Measurements from ENCODE around the gene SDCBP2. TPM values are rescaled to one million over a fixed set of nuclear protein-coding genes. Genes with fewer than 3 reads are reported as not detected.

Gene SDCBP2
- total and polyA plus RNA-seq, 4 donors = 1.9 to 6.1 (median 4.7) TPM

DNA sequence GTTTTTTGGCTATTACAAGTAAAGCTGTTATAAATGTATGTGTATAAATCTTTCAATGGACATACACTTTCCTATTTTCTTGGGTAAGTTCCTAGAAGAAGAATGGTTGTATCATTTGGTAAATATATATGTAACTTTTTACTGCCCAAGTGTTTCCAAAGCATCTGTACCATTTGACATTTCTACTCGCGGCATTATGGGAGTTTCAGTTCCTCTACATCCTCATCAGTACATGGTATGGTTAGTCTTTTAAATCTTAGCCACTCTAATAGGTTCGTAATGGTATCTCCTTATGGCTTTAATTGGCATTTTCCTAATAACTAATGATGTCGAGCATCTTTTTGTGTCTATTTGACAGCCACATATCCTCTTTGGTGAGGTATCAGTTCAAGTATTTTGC, 49.9 kb downstream of the SDCBP2 start:
- no peaks in the 10 kb centered on the region for H3K36me3 ChIP-seq (ENCODE audit: control insufficient read depth in 4 of 4, insufficient read depth in 3 of 4, low read depth in 1 of 4, low read length in 3 of 4)
- no peak overlapping the region for H3K9ac ChIP-seq (ENCODE audit: low read depth in 1 of 2, low read length in 2 of 2)
- H3K9me3 ChIP-seq (ENCODE audit: control insufficient read depth in 4 of 4, low read length in 3 of 4) = no peaks in the 10 kb centered on the region
- no peak for DNase-seq (ENCODE audit: low spot score)
- H3K27me3 ChIP-seq (ENCODE audit: control insufficient read depth in 4 of 4, insufficient read depth in 4 of 4, low read length in 3 of 4) = no peaks in the 10 kb centered on the region
- WGBS = 89% methylated on average over 4 of the region's 4 CpGs
- TF ChIP-seq, protein P1, sequence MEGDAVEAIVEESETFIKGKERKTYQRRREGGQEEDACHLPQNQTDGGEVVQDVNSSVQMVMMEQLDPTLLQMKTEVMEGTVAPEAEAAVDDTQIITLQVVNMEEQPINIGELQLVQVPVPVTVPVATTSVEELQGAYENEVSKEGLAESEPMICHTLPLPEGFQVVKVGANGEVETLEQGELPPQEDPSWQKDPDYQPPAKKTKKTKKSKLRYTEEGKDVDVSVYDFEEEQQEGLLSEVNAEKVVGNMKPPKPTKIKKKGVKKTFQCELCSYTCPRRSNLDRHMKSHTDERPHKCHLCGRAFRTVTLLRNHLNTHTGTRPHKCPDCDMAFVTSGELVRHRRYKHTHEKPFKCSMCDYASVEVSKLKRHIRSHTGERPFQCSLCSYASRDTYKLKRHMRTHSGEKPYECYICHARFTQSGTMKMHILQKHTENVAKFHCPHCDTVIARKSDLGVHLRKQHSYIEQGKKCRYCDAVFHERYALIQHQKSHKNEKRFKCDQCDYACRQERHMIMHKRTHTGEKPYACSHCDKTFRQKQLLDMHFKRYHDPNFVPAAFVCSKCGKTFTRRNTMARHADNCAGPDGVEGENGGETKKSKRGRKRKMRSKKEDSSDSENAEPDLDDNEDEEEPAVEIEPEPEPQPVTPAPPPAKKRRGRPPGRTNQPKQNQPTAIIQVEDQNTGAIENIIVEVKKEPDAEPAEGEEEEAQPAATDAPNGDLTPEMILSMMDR (IDR thresholded peaks at IDR 0.05; ENCODE audit: low read depth, low read length, missing input control) = no peak
- H3K27ac ChIP-seq (ENCODE audit: low read depth in 1 of 2, low read length in 2 of 2) = no peak overlapping the region
- H3K4me1 ChIP-seq (ENCODE audit: control insufficient read depth in 4 of 4, insufficient read depth in 4 of 4, low read length in 3 of 4) = peaks cover 0 to 6% (median 2%) of the 10 kb centered on the region in 4 donors
- no peak overlapping the region for H3K4me3 ChIP-seq (ENCODE audit: low read depth in 1 of 3, low read length in 3 of 3)

DNA sequence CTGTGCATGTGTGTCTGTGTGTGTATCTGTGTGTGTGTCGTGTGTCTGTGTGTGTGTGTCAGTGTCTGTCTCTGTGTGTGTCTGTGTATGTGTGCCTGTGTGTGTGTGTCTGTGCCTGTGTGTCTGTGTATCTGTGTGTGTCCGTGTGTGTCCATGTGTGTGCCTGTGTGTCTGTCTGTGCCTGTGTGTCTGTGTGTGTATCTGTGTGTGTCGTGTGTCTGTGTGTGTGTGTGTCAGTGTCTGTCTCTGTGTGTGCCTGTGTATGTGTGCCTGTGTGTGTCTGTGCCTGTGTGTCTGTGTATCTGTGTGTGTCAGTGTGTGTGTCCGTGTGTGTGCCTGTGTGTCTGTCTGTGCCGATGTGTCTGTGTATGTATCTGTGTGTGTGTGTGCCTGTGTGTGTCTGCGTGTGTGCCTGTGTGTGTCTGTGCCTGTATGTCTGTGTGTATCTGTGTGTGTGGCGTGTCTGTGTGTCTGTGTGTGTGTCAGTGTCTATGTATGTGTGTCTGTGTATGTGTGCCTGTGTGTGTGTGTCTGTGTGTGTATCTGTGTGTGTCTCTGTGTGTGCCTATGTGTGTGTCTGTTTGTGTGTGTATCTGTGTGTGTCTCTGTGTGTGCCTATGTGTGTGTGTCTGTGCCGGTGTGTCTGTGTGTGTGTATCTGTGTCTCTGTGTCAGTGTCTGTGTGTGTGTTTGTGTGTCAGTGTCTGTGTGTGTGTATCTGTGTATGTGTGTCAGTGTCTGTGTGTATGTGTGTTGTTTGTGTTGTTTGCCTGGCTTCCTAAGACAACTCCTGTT, 51.2 kb downstream of the SDCBP2 start:
- Histone ChIP-seq H3K27me3 (ENCODE audit: control insufficient read depth in 4 of 4, insufficient read depth in 4 of 4, low read length in 3 of 4) (no peaks in the 10 kb centered on the region), H3K36me3 (ENCODE audit: control insufficient read depth in 4 of 4, insufficient read depth in 3 of 4, low read depth in 1 of 4, low read length in 3 of 4) (no peaks in the 10 kb centered on the region), H3K4me1 (ENCODE audit: control insufficient read depth in 4 of 4, insufficient read depth in 4 of 4, low read length in 3 of 4) (peaks cover 0 to 6% (median 2%) of the 10 kb centered on the region in 4 donors), H3K9ac (ENCODE audit: low read depth in 1 of 2, low read length in 2 of 2) (no peak overlapping the region), H3K4me3 (ENCODE audit: low read depth in 1 of 3, low read length in 3 of 3) (no peak overlapping the region), H3K27ac (ENCODE audit: low read depth in 1 of 2, low read length in 2 of 2) (no peak overlapping the region), H3K9me3 (ENCODE audit: control insufficient read depth in 4 of 4, low read length in 3 of 4) (no peaks in the 10 kb centered on the region)
- TF ChIP-seq HNF4G (IDR thresholded peaks at IDR 0.05) (no peak), SP1 (IDR thresholded peaks at IDR 0.05) (no peak), RXRA (IDR thresholded peaks at IDR 0.05) (no peak), JUND (IDR thresholded peaks at IDR 0.05) (no peak), RAD21 (IDR thresholded peaks at IDR 0.05) (no peak)
- TF ChIP-seq, protein P2, sequence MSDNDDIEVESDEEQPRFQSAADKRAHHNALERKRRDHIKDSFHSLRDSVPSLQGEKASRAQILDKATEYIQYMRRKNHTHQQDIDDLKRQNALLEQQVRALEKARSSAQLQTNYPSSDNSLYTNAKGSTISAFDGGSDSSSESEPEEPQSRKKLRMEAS (IDR thresholded peaks at IDR 0.05) = no peak
- TF ChIP-seq, protein P3, sequence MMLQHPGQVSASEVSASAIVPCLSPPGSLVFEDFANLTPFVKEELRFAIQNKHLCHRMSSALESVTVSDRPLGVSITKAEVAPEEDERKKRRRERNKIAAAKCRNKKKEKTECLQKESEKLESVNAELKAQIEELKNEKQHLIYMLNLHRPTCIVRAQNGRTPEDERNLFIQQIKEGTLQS (IDR thresholded peaks at IDR 0.05) = no peak
- TF ChIP-seq, protein P4, sequence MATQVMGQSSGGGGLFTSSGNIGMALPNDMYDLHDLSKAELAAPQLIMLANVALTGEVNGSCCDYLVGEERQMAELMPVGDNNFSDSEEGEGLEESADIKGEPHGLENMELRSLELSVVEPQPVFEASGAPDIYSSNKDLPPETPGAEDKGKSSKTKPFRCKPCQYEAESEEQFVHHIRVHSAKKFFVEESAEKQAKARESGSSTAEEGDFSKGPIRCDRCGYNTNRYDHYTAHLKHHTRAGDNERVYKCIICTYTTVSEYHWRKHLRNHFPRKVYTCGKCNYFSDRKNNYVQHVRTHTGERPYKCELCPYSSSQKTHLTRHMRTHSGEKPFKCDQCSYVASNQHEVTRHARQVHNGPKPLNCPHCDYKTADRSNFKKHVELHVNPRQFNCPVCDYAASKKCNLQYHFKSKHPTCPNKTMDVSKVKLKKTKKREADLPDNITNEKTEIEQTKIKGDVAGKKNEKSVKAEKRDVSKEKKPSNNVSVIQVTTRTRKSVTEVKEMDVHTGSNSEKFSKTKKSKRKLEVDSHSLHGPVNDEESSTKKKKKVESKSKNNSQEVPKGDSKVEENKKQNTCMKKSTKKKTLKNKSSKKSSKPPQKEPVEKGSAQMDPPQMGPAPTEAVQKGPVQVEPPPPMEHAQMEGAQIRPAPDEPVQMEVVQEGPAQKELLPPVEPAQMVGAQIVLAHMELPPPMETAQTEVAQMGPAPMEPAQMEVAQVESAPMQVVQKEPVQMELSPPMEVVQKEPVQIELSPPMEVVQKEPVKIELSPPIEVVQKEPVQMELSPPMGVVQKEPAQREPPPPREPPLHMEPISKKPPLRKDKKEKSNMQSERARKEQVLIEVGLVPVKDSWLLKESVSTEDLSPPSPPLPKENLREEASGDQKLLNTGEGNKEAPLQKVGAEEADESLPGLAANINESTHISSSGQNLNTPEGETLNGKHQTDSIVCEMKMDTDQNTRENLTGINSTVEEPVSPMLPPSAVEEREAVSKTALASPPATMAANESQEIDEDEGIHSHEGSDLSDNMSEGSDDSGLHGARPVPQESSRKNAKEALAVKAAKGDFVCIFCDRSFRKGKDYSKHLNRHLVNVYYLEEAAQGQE (IDR thresholded peaks at IDR 0.05) = no peak
- 96% methylated on average over 8 of the region's 8 CpGs for WGBS
- no peak for DNase-seq (ENCODE audit: low spot score)

DNA sequence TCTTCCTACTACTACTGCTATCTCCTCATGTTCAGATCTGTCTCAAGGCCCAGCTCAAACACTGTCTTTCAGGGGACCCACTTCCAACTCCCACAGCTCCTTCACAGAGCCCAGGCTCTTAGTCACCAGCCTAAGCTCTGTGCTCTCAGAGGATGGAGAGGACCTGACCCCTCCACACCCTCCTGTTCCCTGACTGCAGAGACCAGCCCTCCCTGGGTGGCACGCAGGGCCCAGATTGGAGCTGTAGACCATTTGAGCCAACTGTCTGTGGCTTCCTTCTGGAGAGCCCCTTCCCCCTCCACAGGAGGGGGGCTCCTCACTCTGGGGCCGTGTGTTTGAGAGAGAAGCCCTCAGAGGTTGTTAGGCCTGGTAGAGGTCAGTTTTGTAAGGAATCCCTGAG, 53.0 kb downstream of the SDCBP2 start:
- Histone ChIP-seq H3K27me3 (ENCODE audit: control insufficient read depth in 4 of 4, insufficient read depth in 4 of 4, low read length in 3 of 4) (no peaks in the 10 kb centered on the region), H3K9me3 (ENCODE audit: control insufficient read depth in 4 of 4, low read length in 3 of 4) (no peaks in the 10 kb centered on the region), H3K27ac (ENCODE audit: low read depth in 1 of 2, low read length in 2 of 2) (no peak overlapping the region), H3K4me1 (ENCODE audit: control insufficient read depth in 4 of 4, insufficient read depth in 4 of 4, low read length in 3 of 4) (no peaks in the 10 kb centered on the region), H3K4me3 (ENCODE audit: low read depth in 1 of 3, low read length in 3 of 3) (no peak overlapping the region), H3K9ac (ENCODE audit: low read depth in 1 of 2, low read length in 2 of 2) (no peak overlapping the region), H3K36me3 (ENCODE audit: control insufficient read depth in 4 of 4, insufficient read depth in 3 of 4, low read depth in 1 of 4, low read length in 3 of 4) (no peaks in the 10 kb centered on the region)
- no peak for TF ChIP-seq RXRA (IDR thresholded peaks at IDR 0.05)
- TF ChIP-seq FOXA2 (IDR thresholded peaks at IDR 0.05) = no peak
- no peak for TF ChIP-seq YY1 (IDR thresholded peaks at IDR 0.05)
- TF ChIP-seq TAF1 (conservative IDR thresholded peaks at IDR 0.05) = no peak
- TF ChIP-seq, protein P2 (IDR thresholded peaks at IDR 0.05) = no peak
- 84% methylated on average over 2 of the region's 2 CpGs for WGBS
- DNase-seq (ENCODE audit: low spot score) = no peak
